Measurements from ENCODE around the gene DNAH7. TPM values are rescaled to one million over a fixed set of nuclear protein-coding genes. Genes with fewer than 3 reads are reported as not detected.

The DNAH7 gene
- total and polyA plus RNA-seq, 7 donors = 0.04 to 0.29 (median 0.10) TPM; not detected in 1

DNA sequence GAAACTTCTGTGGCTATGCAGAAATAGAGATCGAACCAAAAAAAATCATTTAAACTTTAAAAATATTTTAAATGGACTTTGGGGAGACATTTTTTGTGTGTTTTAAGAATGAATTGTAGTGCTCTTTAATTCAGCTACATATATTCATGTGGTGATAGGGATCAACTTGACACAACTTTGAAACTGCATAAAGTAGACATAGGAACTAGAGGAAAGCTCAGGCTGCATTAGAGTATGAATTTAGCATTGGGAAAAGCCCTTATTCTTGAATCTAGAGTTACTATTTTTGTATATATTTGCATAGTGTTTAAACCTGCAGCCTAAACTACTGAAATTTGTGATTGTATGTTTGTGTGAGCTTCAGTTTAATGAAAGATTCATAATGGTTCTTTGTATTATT lies 333.3 kb downstream of the DNAH7 start:
- 95 to 98% (median 97%) methylated on average over 1 of the region's 1 CpG for WGBS, 3 donors
- Histone ChIP-seq H3K4me3 (no peak overlapping the region), H3K27me3 (ENCODE audit: insufficient read depth in 3 of 3, low read length in 2 of 3) (no peaks in the 10 kb centered on the region), H3K36me3 (ENCODE audit: insufficient read depth in 1 of 2, low read depth in 1 of 2) (peaks cover 0 to 10% of the 10 kb centered on the region in 2 donors), H3K27ac (no peak overlapping the region), H3K9me3 (no peaks in the 10 kb centered on the region), H3K4me1 (no peaks in the 10 kb centered on the region)
- DNase-seq (no peak), ATAC-seq (no peak)
- TF ChIP-seq, protein P1, sequence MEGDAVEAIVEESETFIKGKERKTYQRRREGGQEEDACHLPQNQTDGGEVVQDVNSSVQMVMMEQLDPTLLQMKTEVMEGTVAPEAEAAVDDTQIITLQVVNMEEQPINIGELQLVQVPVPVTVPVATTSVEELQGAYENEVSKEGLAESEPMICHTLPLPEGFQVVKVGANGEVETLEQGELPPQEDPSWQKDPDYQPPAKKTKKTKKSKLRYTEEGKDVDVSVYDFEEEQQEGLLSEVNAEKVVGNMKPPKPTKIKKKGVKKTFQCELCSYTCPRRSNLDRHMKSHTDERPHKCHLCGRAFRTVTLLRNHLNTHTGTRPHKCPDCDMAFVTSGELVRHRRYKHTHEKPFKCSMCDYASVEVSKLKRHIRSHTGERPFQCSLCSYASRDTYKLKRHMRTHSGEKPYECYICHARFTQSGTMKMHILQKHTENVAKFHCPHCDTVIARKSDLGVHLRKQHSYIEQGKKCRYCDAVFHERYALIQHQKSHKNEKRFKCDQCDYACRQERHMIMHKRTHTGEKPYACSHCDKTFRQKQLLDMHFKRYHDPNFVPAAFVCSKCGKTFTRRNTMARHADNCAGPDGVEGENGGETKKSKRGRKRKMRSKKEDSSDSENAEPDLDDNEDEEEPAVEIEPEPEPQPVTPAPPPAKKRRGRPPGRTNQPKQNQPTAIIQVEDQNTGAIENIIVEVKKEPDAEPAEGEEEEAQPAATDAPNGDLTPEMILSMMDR (IDR thresholded peaks at IDR 0.05) = no peak
- intact Hi-C loops (cut with DNase I) = no loop called here

DNA sequence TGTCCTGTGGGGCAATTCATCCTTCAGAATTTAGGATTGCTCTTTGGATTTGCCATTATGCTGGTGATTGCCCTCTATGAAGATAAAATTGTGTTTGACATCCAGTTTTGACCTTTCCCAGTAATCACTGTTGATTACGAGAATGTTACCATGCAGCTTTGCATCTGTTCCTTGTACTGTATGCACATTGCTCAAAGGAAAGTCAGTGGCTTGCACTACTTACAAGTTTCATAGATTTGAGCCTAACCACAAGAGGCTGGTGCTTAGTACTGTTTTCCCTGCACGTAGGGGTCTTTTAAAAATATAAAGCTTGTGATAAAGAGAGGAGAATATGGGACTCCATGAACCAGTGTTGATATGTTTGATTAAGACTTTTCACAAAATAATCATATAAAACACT lies 333.7 kb downstream of the DNAH7 start:
- ATAC-seq = no peak
- Histone ChIP-seq H3K27me3 (ENCODE audit: insufficient read depth in 3 of 3, low read length in 2 of 3) (no peaks in the 10 kb centered on the region), H3K36me3 (ENCODE audit: insufficient read depth in 1 of 2, low read depth in 1 of 2) (peaks cover 0 to 14% of the 10 kb centered on the region in 2 donors), H3K9me3 (no peaks in the 10 kb centered on the region), H3K4me1 (no peaks in the 10 kb centered on the region), H3K27ac (no peak overlapping the region), H3K4me3 (no peak overlapping the region)
- WGBS, 3 donors = 94 to 98% (median 97%) methylated on average over 2 of the region's 2 CpGs
- no peak for DNase-seq
- TF ChIP-seq, protein P1 (IDR thresholded peaks at IDR 0.05) = no peak
- intact Hi-C loops (cut with DNase I) = no loop called here

DNA sequence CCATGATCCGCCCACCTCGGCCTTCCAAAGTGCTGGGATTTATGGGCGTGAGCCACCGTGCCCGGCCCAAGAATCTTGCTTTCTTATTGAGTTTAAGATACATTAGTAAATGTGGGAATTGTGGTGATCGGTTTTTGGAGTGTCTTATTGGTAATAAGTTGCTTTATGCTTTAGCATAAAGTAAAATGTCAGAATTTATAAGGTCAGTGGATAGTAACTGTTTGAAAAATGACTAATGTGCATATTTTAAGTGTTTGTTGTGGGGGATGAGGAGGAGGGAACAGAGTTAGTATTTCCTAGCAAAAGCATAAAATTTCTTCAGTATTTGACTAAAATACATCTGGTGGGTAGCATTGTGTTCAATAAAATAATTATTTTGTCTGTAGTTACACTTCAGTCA lies 334.2 kb downstream of the DNAH7 start:
- ATAC-seq (no peak), DNase-seq (no peak)
- Histone ChIP-seq H3K27ac (no peak overlapping the region), H3K4me1 (no peaks in the 10 kb centered on the region), H3K36me3 (ENCODE audit: insufficient read depth in 1 of 2, low read depth in 1 of 2) (peaks cover 0 to 18% of the 10 kb centered on the region in 2 donors), H3K9me3 (no peaks in the 10 kb centered on the region), H3K4me3 (no peak overlapping the region), H3K27me3 (ENCODE audit: insufficient read depth in 3 of 3, low read length in 2 of 3) (no peaks in the 10 kb centered on the region)
- intact Hi-C loops (cut with DNase I) = no loop called here
- WGBS, 3 donors = 93 to 94% (median 94%) methylated on average over 6 of the region's 6 CpGs
- TF ChIP-seq, protein P1 (IDR thresholded peaks at IDR 0.05) = no peak

DNA sequence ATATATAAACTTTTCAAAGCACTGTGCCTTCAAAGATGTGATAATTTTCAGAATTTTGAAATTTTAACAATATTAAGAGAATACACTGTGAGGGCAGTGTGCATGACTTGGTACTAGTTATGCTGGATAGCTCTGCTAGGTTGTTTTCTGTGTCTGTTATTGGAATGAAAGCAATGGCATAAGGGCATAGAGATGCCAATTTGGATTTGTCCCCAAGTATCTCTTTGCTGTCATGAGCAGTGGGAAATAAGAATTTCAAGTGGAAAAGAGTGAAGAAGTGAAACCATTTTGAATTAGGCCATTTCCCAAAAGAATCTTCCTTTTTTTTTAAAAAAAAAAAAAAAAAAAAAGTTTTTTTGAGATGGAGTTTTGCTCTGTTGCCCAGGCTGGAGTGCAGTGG lies 334.8 kb downstream of the DNAH7 start:
- no peaks in the 10 kb centered on the region for H3K9me3 ChIP-seq
- no peaks in the 10 kb centered on the region for H3K27me3 ChIP-seq (ENCODE audit: insufficient read depth in 3 of 3, low read length in 2 of 3)
- ATAC-seq (no peak), DNase-seq (no peak)
- H3K36me3 ChIP-seq (ENCODE audit: insufficient read depth in 1 of 2, low read depth in 1 of 2) = peaks cover 0 to 20% of the 10 kb centered on the region in 2 donors
- TF ChIP-seq, protein P1 (IDR thresholded peaks at IDR 0.05) = no peak
- no peaks in the 10 kb centered on the region for H3K4me1 ChIP-seq
- intact Hi-C loops (cut with DNase I) = no loop called here
- H3K27ac ChIP-seq = no peak overlapping the region
- no peak overlapping the region for H3K4me3 ChIP-seq

DNA sequence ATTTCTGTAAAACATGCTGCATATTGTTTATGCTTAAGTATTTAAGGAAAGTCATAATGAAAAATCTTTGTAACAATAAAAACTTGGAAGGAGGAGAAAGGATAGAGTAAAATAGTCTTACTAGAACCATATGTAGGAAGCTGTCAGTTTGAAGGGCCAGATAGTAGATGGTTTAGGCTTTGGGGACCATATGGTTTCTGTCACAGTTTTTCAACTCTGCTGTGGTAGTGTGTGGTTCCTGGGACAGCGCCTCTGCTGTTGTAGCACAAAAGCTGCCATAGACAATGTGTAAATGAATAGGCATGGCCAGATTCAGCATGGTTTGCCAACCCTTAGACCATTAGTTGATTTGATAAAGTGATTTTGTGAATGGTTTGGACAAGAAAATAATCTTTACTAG lies 336.1 kb downstream of the DNAH7 start:
- DNase-seq = no peak
- TF ChIP-seq, protein P1 (IDR thresholded peaks at IDR 0.05) = no peak
- no peak for ATAC-seq
- Histone ChIP-seq H3K4me3 (no peak overlapping the region), H3K36me3 (ENCODE audit: insufficient read depth in 1 of 2, low read depth in 1 of 2) (peaks cover 0 to 20% of the 10 kb centered on the region in 2 donors), H3K9me3 (no peaks in the 10 kb centered on the region), H3K27me3 (ENCODE audit: insufficient read depth in 3 of 3, low read length in 2 of 3) (no peaks in the 10 kb centered on the region), H3K4me1 (no peaks in the 10 kb centered on the region), H3K27ac (no peak overlapping the region)
- WGBS, 3 donors = 85 to 94% (median 93%) methylated on average over 1 of the region's 1 CpG
- intact Hi-C loops (cut with DNase I) = no loop called here

Measured in psoas muscle (tissue), 8 donors.